NT2/D1 (cell line): Measurements from ENCODE around the gene TRAF1.

Source experiments
- DNase-seq: peaks from one replicate; pipeline ENCODE4 v3.0.0-alpha.2; 2011; ENCODE audit warnings: low read depth, low spot score
- H3K27me3 ChIP-seq: 2 replicates; pipeline ENCODE4 v1.6.0; 2011; ENCODE audit warnings: mild to moderate bottlenecking; ENCODE audit not compliant: insufficient read length, insufficient read depth
- H3K36me3 ChIP-seq: 2 replicates; pipeline ENCODE4 v1.6.1; 2011; ENCODE audit warnings: mild to moderate bottlenecking, low read length, mixed read lengths; ENCODE audit not compliant: insufficient read depth, insufficient read length
- H3K4me1 ChIP-seq: 2 replicates; pipeline ENCODE4 v1.5.1; 2011; ENCODE audit not compliant: insufficient read depth, insufficient read length
- H3K4me3 ChIP-seq: 2 replicates; pipeline ENCODE4 v1.5.1; 2011; ENCODE audit warnings: low read depth; ENCODE audit not compliant: insufficient read length
- H3K9ac ChIP-seq: 2 replicates; pipeline ENCODE4 v1.6.0; 2011; ENCODE audit warnings: low read depth; ENCODE audit not compliant: insufficient read length
- H3K9me3 ChIP-seq: 2 replicates; pipeline ENCODE4 v1.5.1; 2011; ENCODE audit warnings: mild to moderate bottlenecking, low read length; ENCODE audit not compliant: insufficient read depth
- SUZ12 ChIP-seq: IDR thresholded peaks from 2 replicates; pipeline ENCODE4 v1.6.1; 2011; ENCODE audit not compliant: insufficient read length, insufficient read depth; ENCODE audit errors: extremely low read depth
- YY1 ChIP-seq: IDR thresholded peaks from 2 replicates; pipeline ENCODE4 v1.6.1; 2011; ENCODE audit not compliant: insufficient read length, insufficient read depth
- ZNF274 ChIP-seq: IDR thresholded peaks from 2 replicates; pipeline ENCODE4 v1.6.1; 2011; ENCODE audit warnings: mild to moderate bottlenecking, low read depth, low read length

Gene TRAF1

GRCh38 chr9:120867676-120868338 is 58.8 kb downstream of the TRAF1 start:
- Histone ChIP-seq H3K9me3 (no peaks in the 10 kb centered on the region), H3K4me3 (no peak overlapping the region), H3K9ac (no peak overlapping the region), H3K4me1 (peaks cover 7% of the 10 kb centered on the region), H3K36me3 (peaks cover 70% of the 10 kb centered on the region), H3K27me3 (no peaks in the 10 kb centered on the region)
- DNase-seq, result no peak
- TF ChIP-seq SUZ12, result no peak
- no peak for TF ChIP-seq ZNF274
- no peak for TF ChIP-seq YY1

- DNase-seq, result no peak
- Histone ChIP-seq H3K9me3 (no peaks in the 10 kb centered on the region), H3K27me3 (no peaks in the 10 kb centered on the region), H3K4me3 (no peak overlapping the region), H3K9ac (no peak overlapping the region), H3K4me1 (peaks cover 10% of the 10 kb centered on the region), H3K36me3 (peaks cover 73% of the 10 kb centered on the region)
- no peak for TF ChIP-seq YY1
- TF ChIP-seq ZNF274, result no peak
- TF ChIP-seq SUZ12, result no peak
Observed at GRCh38 chr9:120866651-120867050, 59.9 kb downstream of the TRAF1 start.

- no peak for DNase-seq
- H3K9ac ChIP-seq, result no peak overlapping the region
- TF ChIP-seq SUZ12, result no peak
- TF ChIP-seq YY1, result no peak
- no peak for TF ChIP-seq ZNF274
- H3K4me1 ChIP-seq, result peaks cover 10% of the 10 kb centered on the region
- H3K27me3 ChIP-seq, result no peaks in the 10 kb centered on the region
- no peaks in the 10 kb centered on the region for H3K9me3 ChIP-seq
- peaks cover 73% of the 10 kb centered on the region for H3K36me3 ChIP-seq
- H3K4me3 ChIP-seq, result no peak overlapping the region
Observed at GRCh38 chr9:120865809-120866208, 60.8 kb downstream of the TRAF1 start.

- TF ChIP-seq SUZ12 (no peak), ZNF274 (no peak), YY1 (no peak)
- DNase-seq, result no peak
- Histone ChIP-seq H3K4me3 (no peak overlapping the region), H3K9ac (no peak overlapping the region), H3K36me3 (peaks cover 75% of the 10 kb centered on the region), H3K9me3 (no peaks in the 10 kb centered on the region), H3K27me3 (no peaks in the 10 kb centered on the region), H3K4me1 (peaks cover 10% of the 10 kb centered on the region)
Observed at GRCh38 chr9:120865176-120865575, 61.4 kb downstream of the TRAF1 start.

GRCh38 chr9:120864719-120865118 is 61.9 kb downstream of the TRAF1 start:
- Histone ChIP-seq H3K27me3 (no peaks in the 10 kb centered on the region), H3K4me3 (no peak overlapping the region), H3K9me3 (no peaks in the 10 kb centered on the region), H3K4me1 (peaks cover 10% of the 10 kb centered on the region), H3K9ac (no peak overlapping the region), H3K36me3 (peaks cover 76% of the 10 kb centered on the region)
- no peak for TF ChIP-seq ZNF274
- TF ChIP-seq YY1, result no peak
- no peak for TF ChIP-seq SUZ12
- no peak for DNase-seq

DNA sequence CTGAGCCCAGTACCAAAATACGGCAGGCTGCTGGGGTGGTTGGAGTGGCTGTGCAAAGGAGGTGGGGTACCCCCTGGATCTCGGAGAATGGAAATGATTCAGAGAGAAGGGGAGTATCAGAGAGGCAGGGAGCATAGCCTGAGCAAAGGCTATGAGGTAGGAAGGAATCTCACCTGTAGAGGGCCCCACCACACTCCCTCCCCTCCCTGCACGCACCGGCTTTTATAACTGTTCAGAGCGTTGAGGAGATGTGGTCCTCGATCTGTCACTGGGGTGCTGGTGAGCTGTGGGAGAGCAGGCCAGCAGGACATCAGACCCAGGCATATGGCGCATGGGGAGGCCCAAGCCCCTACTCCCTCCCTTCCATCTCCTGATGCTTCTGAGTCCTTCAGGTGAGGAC is 62.8 kb downstream of the TRAF1 start:
- peaks cover 78% of the 10 kb centered on the region for H3K36me3 ChIP-seq
- DNase-seq, result no peak

GRCh38 chr9:120862452-120862851 is 64.1 kb downstream of the TRAF1 start:
- no peak overlapping the region for H3K4me3 ChIP-seq
- peaks cover 92% of the 10 kb centered on the region for H3K36me3 ChIP-seq
- no peak for DNase-seq
- no peaks in the 10 kb centered on the region for H3K27me3 ChIP-seq
- peaks cover 10% of the 10 kb centered on the region for H3K4me1 ChIP-seq
- no peaks in the 10 kb centered on the region for H3K9me3 ChIP-seq
- no peak for TF ChIP-seq SUZ12
- no peak overlapping the region for H3K9ac ChIP-seq

More for the DNA sequence above, 62.8 kb downstream of the TRAF1 start:
- Histone ChIP-seq H3K27me3 (no peaks in the 10 kb centered on the region), H3K4me1 (peaks cover 10% of the 10 kb centered on the region), H3K9ac (no peak overlapping the region), H3K9me3 (no peaks in the 10 kb centered on the region), H3K4me3 (no peak overlapping the region)
- TF ChIP-seq ZNF274 (no peak), YY1 (no peak), SUZ12 (no peak)
